D721Med (cell line): Measurements from ENCODE around the gene MICAL3.
"Not testable (repeated sequence)": the region's sequence is repeated elsewhere in the genome, so short reads cannot be mapped to it uniquely, and the experiment has no call there.

ENCODE experiments used
- DNase-seq: peaks from one replicate; pipeline ENCODE4 v3.0.0; 2011; ENCODE audit warnings: low spot score; ENCODE audit not compliant: insufficient read length
- FAIRE-seq: peaks from 2 replicates; lab custom pipeline; 2011; peaks lifted over from hg19 to GRCh38; lab: Jason Lieb, UNC
- TF ChIP-seq, protein P1 (sequence below): IDR thresholded peaks from 2 replicates; pipeline ENCODE4 v1.5.1; 2012; ENCODE audit warnings: mild to moderate bottlenecking, control low read depth; ENCODE audit not compliant: insufficient read depth; ENCODE audit errors: missing control alignments

Gene MICAL3

GRCh38 chr22:17999851-18000250, 24.5 kb downstream of the MICAL3 start:
- no peak for FAIRE-seq
- TF ChIP-seq, protein P1, sequence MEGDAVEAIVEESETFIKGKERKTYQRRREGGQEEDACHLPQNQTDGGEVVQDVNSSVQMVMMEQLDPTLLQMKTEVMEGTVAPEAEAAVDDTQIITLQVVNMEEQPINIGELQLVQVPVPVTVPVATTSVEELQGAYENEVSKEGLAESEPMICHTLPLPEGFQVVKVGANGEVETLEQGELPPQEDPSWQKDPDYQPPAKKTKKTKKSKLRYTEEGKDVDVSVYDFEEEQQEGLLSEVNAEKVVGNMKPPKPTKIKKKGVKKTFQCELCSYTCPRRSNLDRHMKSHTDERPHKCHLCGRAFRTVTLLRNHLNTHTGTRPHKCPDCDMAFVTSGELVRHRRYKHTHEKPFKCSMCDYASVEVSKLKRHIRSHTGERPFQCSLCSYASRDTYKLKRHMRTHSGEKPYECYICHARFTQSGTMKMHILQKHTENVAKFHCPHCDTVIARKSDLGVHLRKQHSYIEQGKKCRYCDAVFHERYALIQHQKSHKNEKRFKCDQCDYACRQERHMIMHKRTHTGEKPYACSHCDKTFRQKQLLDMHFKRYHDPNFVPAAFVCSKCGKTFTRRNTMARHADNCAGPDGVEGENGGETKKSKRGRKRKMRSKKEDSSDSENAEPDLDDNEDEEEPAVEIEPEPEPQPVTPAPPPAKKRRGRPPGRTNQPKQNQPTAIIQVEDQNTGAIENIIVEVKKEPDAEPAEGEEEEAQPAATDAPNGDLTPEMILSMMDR = no peak
- no peak for DNase-seq

DNA sequence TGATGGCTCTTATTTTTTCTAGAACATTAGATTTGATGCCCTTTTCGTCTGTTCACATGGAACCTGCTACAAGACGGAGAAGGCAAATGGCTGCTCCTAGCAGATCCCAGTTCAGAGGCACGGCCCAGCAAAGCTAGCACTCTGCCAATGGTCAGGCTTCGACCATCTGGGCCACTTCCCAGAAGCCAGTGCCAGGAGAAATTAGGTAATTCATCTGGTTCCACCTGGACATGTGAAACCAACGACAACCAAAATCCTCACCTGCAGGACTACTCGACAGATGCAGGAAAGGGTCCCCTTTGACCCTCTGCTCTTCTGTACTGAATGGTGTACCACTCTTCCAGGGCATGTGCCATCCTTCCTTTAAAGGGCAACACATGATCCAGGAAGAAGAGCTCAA, 25.4 kb downstream of the MICAL3 start:
- DNase-seq (no peak), FAIRE-seq (no peak)
- TF ChIP-seq, protein P1 = no peak

GRCh38 chr22:17997456-17997855, 26.9 kb downstream of the MICAL3 start:
- TF ChIP-seq, protein P1 = no peak
- FAIRE-seq = no peak
- DNase-seq = no peak

- FAIRE-seq, DNase-seq: not testable (repeated sequence)
Observed at GRCh38 chr22:17995256-17995655, 29.1 kb downstream of the MICAL3 start.

- FAIRE-seq = no peak
- TF ChIP-seq, protein P1 = no peak
Observed at GRCh38 chr22:17994424-17995108, 29.8 kb downstream of the MICAL3 start.

DNA sequence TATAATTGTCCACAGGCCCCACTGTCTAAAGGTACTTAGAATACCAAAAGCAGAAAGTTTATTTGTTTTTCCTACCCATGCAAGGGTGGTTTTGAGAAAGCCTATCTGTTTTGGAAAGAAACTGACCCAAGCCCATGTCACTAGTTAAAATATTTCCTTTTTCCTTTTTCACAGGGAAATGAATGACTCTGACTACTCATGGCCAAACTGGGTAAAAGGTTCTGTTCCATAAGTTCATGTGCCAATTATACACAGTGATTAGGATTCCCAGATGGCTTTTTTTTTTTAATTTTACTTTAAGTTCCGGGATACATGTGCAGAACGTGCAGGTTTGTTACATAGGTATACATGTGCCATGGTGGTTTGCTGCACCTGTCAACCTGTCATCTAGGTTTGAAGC, 31.4 kb downstream of the MICAL3 start:
- not testable (repeated sequence) for FAIRE-seq, DNase-seq

More at GRCh38 chr22:17994424-17995108, 29.8 kb downstream of the MICAL3 start:
- no peak for DNase-seq

DNA sequence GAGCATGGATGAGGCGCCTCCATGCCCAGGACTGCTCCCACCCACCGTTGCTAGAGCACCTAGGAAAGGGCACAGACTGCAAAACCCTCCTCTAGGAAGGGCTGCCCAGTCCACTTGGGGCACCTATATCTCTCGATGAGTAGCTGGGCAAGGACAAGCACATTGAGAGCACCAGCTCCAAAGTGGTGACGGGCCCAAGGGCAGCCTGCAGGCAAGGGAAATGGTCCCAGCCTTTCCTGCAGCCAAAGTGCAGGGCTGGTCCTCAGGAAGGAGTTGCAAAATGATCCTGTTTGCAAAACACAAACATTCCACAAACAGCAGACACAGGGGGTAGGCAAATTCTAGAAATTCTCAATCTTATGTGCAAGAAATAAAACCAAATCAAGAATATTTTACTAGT, 32.4 kb downstream of the MICAL3 start:
- FAIRE-seq, DNase-seq: not testable (repeated sequence)

- FAIRE-seq (no peak), DNase-seq (no peak)
- TF ChIP-seq, protein P1 = no peak
Observed at GRCh38 chr22:17990942-17991341, 33.4 kb downstream of the MICAL3 start.

DNA sequence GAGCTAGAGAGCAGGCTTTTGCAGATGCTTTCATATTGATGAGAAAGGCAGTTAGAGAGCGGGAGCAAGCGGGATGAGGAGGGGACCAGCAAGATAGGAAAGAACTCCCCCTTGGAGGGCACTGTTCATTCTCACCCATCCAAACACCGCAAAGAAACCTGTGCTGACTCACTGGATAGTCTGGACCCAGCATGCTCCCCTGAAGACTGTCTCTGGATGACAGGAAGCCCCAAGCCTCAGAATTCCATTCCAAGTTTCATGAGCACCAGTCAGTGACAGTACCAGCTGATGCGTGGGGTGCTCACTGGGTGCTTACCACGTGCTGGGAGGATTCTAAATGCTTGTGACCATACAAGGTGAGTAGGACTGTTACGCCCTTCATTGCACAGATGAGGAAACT, 34.2 kb downstream of the MICAL3 start:
- no peak for DNase-seq
- TF ChIP-seq, protein P1 = no peak
- no peak for FAIRE-seq
